ENCODE measurements around the gene NELFB.

DNA sequence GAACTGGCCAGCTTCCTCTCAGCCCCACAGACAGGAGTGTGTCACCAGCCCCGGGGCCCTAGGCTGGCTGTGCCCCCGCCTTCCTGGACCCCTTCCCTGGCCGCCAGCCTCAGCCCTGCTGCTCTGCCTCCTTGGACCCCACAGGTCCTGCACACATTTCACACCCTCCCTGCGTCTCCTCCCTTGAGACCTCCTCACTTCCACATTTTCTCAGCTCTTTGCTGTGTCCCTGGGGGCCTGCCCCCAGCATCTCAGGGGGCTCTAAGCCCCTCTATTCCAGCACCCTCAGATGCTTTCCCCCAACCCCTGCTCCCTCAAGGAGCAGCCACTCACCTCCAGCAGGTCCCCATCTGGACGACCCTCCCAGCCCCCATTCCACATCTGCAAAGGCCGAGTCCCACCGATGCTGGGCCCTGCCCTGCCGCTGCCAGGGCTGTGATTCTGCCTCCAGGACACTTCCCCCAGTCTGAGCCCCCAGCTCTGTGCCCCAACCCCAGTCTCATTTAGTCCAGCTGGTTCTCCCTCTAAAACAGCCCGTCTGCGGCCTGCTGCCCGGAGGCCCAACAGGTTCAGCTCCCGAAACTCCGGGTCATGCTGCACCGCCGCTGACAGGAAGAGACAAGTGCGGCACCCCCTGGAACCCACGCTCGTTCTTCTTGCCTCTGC, 20.2 kb upstream of the NELFB start:
- TF ChIP-seq CTCF (IDR thresholded peaks at IDR 0.05): no peak
- TF ChIP-seq POLR2AphosphoS5 (IDR thresholded peaks at IDR 0.05): no peak
